Measurements from ENCODE around the gene NPB.
"Not testable (repeated sequence)": the region's sequence is repeated elsewhere in the genome, so short reads cannot be mapped to it uniquely, and the experiment has no call there.

NPB gene

DNA sequence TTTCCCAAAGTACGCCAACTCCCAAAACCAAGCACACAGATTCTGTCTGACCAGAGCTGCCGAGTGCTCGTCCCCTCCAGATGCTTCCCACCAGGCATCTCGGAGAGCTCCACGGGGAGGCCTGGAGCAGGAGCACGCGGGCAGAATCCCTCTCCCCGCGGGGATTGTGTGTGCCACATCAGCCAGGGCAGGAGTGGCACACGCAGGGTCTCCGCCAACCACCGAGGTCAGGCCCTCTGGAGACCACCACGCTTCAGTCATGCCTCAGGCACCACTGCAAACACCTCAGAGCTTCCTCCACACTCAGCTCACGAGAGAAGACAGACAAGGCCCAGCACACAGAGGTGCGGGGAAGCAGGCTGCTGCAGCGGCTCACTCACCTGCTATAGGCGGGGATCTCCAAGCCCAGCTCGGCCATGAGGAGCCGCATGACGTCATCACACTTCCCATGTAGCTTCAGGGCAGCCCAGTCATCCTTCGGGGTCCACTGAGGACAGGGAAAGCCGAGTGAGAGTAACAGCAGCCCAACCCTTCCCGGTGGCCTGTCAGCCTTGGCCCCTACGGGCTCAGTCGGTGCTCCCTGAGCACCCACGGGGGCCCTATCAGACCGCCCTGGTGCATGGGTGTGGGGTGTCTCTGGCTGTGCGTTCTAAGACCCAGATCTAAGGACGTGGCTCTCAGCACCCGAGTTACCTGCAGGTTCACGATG is 11.5 kb downstream of the NPB start:
- DNase-seq: no peak

GRCh38 chr17:81914103-81914850 is 12.2 kb downstream of the NPB start:
- no peak for DNase-seq

DNA sequence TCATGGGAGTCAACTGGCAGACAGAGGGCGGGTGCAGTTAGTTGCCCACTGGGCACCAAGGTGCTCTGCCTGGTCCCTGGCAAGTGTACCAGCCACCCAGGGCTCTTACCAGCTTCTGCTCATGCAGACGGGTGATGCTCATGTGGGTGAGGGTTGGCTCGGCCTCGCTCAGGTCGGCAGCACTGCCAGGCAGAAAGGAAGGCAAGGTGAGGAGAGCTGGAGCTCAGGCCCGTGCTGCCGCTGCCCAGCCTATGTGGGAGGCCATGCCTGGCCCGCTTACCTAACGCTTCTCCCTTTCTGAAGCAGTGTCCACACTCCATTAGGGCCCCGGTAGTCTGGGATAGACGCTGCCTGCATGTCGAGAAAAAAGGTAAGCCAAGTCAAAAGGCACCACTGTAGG is 13.3 kb downstream of the NPB start:
- no peak for DNase-seq

GRCh38 chr17:81916234-81917001 is 14.4 kb downstream of the NPB start:
- no peak for DNase-seq

- DNase-seq: peak; percentile 75
These were observed 15.7 kb downstream of the NPB start, which contains the start of gene SIRT7 for GRCh38 chr17:81917565-81918332. Gene SIRT7, minus strand, starts transcription at chr17:81918176. Its CDS starts 45 bp downstream, at chr17:81918131.

GRCh38 chr17:81918333-81918669 is 16.3 kb downstream of the NPB start:
- DNase-seq: not testable (repeated sequence)

DNA sequence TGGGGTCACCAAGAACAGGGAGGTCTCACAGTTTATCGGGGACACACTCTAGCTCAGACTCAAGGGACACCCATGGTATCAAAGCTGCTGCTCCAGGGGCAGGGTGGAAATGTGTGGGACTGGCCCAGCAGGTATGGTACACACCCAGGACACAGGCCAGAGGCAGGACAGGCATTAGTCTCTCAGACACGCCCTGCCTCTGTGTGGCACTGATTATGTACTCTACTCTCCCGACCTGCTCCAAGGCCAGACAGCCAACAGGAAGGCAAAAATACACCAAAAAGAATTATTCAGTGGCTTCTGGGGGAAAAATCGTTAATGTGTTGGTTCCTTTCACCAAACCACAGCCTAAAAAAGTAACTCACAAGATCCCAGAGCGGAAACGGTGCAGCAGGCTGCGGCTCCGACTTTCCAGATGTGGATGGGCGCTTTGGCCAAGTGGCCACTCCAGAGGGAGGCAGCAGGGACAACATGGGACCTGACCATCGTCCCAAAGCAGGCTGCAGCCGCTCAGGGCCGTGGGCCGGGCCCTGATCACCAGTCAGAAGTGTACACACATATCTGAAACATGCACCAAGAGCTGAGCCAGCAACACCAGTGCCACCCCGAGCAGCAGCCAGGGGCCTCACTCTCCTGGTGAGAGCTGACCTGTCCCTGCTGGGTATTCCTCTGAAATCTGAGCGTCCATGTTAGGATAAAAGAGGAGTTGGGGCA is 17.0 kb downstream of the NPB start:
- no peak for DNase-seq

- DNase-seq: no peak
These were observed 18.8 kb downstream of the NPB start for GRCh38 chr17:81920612-81921536.

DNA sequence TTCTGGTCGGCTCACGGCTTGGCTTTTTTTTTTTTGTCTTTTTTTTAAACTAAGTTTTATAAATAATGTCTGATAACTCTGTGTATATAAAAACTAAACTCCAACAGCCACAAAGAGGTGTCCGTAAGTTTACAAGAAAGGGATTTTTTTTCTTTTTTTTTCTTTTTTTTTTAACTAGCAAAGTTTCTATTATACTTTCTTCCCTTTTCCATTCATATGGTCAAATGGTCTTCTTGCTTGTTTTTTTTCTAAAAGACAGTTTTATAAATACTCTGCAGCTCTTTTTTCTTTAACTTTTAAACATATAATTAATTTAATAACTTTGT is 19.5 kb downstream of the NPB start:
- DNase-seq: no peak

DNA sequence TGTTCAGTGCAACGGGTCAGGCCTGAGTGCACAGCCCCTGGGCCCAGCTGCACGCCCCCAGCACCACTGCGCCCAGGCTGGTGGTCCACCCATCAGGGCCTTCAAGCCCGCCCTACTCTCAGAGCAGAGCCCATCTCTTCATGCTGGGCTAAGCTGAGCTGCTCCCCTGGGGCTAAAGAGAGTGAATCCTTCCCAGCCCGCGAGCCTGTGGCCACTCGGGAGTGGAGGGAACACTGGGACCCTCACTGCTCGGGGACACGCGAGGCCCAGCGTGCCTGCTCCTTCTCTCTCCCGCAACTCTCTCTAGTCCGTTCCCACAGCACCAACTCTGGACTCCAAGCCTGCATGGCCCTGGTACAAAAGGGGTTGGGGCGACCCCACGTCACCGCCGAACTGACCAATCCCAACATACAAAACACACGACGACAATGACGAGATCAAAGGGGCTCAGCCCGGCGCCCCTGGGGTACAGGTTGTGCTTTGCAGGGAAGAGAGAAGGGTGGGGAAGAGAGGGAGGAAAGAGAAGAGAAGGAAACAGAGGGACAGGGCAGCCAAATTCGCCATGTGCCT is 20.0 kb downstream of the NPB start:
- no peak for DNase-seq

DNA sequence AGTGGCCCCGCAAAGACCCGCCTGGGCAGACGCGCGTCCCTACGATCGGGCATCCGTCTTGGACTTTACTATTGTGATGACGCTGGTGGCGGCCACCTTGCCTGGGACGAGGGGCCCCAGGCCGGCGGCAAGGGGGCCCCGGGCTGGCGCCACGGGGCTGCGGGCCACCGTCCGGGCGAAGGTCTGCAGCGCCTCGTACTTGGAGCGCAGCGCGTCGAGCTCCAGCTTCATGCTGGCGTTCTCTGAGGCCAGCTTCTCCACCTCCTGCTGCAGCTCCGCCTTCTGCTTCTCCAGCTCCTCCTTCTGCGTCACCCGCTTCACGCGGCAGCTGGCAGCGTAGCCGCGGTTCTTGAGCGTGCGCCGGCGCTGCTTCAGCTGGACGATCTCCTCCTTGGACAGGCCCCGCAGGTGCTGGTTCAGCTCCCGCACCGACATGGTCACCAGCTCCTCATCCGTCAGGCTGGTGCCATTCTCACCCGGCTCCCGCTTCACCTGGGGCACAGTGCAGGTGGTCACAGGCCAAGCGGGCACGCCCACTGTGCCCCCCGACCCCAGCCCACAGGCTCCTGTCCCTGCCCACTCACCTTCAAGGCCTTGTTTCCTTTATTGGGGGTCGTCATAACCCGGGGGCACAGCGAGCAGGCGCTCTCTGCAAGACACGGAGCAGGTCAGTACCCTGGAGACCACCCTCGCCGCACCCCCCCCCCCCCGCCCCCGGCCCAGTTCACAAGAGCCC is 20.7 kb downstream of the NPB start:
- DNase-seq: no peak

DNA sequence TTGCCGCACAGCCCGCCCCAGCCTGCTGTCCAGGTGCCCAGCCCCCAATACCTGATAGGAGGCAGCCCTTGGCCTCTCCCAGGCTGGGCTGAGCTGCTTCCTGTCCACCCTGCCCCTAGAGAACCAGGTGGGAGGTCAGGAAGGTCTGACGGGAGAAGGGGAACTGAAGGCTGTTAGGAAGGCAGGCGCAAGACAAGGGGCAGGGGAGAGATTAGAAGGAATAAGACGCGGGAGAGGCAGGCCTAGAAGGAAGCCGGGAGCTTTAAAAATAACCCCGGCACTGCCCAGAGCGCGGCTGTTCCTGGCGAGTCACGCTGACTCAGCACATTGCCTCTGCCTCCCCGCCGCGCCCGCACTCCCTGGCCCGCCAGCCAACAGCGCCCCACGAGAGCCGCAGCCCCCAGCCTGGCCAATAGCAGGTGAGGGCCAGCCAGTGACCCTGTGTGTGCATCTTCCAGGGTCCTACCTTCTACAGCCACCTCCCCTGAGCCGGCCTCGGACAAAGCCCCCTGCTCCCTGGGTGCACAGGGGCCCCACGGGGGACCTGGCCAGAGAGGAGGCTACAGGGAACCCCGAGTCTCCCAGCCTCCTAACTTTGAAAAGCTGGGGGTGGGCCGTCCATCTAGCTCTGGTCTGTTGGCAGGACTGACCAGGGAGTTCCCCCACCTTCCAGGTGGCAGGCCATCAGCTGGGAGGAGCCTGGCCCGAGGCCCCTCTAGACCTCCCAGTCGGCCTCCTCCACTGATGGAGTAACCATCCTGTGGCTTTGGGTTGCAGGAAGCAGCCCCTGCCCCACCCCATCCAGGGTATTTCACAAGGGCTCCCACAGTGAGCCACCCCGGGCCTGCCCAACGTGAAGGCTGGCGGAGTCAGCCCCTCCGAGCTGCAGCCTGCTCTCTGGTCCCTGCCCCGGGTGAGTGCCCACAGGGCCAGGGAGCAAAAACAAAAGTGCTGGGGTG is 21.5 kb downstream of the NPB start:
- no peak for DNase-seq

DNA sequence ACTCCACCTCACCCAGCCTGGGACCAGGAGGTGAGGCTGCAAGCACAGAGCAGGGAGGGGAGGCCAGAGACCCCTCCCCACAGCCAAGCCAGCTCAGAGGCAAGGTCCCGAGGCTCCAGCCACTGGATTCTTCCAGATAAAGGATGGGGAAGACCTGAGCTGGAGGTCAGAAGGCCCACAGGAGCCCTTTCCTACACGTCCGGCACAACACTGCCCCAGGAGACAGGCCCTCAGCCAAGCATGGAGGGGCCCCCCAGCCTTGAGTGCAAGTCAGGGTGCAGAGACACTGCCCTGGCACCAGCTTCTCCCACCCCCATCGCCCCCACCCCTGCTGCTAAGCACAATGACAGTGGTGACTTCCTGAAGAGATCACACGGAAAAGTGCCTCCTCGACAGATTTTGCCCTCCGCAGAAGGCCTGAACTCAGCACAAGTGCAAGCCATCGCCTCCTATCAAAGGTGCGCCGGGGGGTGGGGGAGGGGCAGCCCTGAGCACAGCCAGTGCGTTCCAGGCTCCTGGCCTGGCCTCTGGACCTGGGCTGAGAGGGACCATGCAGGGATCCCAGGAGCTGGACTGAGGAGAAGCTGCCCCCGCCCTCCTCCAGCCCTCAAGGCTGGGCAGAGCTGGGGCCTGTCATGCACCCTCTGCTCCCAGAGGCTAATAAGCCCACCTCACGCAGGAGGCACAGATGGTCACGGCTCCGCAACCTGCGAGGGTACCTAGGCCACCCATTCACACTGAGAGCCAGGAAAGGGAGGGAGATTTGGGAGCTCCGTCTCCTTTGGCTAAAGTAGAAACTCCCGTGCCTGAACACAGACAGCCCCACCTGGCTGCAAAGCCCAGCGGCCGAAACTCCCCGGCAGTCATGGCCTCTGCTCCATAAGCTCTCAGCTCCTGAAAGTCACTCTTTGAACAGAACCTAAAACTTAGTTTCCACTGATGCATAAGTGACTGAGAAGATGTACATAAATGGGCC is 22.8 kb downstream of the NPB start:
- DNase-seq: no peak

DNA sequence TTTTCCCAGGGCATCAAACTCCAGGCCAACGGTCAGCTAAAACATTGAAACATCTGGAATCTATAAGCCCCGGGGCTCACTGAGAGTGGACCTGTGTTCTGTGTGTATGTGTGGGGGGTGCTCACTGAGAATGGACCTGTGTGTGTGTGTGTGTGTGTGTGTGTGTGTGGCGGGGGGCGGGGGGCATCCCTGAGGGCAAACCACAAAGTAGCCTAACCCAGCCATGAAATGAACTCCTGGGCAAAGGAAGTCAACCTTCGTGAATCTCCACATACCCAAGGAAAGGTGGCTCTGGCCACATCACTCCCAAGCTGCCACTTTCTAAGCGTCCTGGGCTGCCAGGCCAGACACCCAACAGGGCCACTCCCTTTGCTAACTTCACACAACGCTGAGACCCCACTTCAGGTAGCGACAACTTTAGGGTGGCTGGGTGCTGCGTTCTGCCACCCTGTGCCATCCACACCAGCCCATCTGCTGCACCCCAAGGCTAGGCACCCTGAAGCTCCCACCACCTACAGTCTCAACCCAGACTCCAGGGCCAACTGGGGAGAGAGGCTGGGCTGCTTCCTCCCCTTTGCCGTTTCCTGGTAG is 23.9 kb downstream of the NPB start:
- no peak for DNase-seq

GRCh38 chr17:81926451-81927151 is 24.6 kb downstream of the NPB start:
- DNase-seq: no peak

- DNase-seq: no peak
These were observed 25.2 kb downstream of the NPB start for GRCh38 chr17:81927152-81927652.
